Left lung (tissue), 10 donors: ENCODE measurements around the gene TAPBPL. TPM values are rescaled to one million over a fixed set of nuclear protein-coding genes. Genes with fewer than 3 reads are reported as not detected.

Source experiments
- ATAC-seq: fragments of 200-7000 bp; cut with Tn5 transposase; one replicate; pipeline ENCODE4 v1.9.1; 2020; ENCODE audit warnings: moderate library complexity
- DNase-seq, 4 donors: peaks; one replicate each; pipeline ENCODE4 v3.0.0-alpha.2; 2013 to 2020
- H3K27ac ChIP-seq, 2 donors: fragments of 200-600 bp; sonication (generic) in 1 of 2; one replicate each; pipeline versions ENCODE4 v1.5.0 to v1.8.0; 2020 to 2021
- H3K27me3 ChIP-seq, 2 donors: fragments of 200-600 bp; sonication (generic) in 1 of 2; one replicate each; pipeline versions ENCODE4 v1.5.0 to v1.8.0; 2020 to 2021
- H3K36me3 ChIP-seq, 2 donors: fragments of 200-600 bp; sonication (generic) in 1 of 2; one replicate each; pipeline versions ENCODE4 v1.5.0 to v1.8.0; 2020 to 2021
- H3K4me1 ChIP-seq, 2 donors: fragments of 200-600 bp; one replicate each; pipeline ENCODE4 v1.8.0; 2021
- H3K4me3 ChIP-seq, 2 donors: fragments of 200-600 bp; sonication (generic) in 1 of 2; one replicate each; pipeline versions ENCODE4 v1.5.0 to v1.8.0; 2020 to 2021; ENCODE audit warnings: mild to moderate bottlenecking in 1 of 2
- H3K9me3 ChIP-seq, 2 donors: fragments of 200-600 bp; sonication (generic) in 1 of 2; one replicate each; pipeline versions ENCODE4 v1.5.0 to v1.8.0; 2020 to 2021
- intact Hi-C, 2 donors: fragments of 100-400 bp; cut with DNase I; formaldehyde crosslinking; loops; one replicate each; pipeline versions ENCODE4 v1.11.2 to v1.14.2; 2022
- polyA plus RNA-seq, 6 donors: library from polyadenylated mRNA; unstranded; fragments of 120-200 nt; gene quantifications; one replicate each; pipeline ENCODE4 v1.2.1, GENCODE V29; 2013; ENCODE audit not compliant: insufficient read length in 6 of 6
- total RNA-seq, 2 donors: library from RNA; stranded (reverse); fragmentation: NEBNext Ultra II Directional; extraction: Animal tissue kit (Norgen Biotek cat#: 25700); gene quantifications; one replicate each; pipeline ENCODE4 v1.2.1, GENCODE V29; 2021
- TF ChIP-seq, protein P1 (sequence below), 2 donors: fragments of 200-600 bp; sonication (generic) in 1 of 2; IDR thresholded peaks; one replicate each; pipeline versions ENCODE4 v1.5.0 to v1.8.0; 2021; ENCODE audit warnings: antibody characterized with exemption in 2 of 2
- donor health status: DM: no; HTN: yes; CAD: no.
- donor health status: DM: no; HTN: no; CAD: no.

Gene TAPBPL
- total and polyA plus RNA-seq, 8 donors: 18.0 to 33.8 (median 19.0) TPM

DNA sequence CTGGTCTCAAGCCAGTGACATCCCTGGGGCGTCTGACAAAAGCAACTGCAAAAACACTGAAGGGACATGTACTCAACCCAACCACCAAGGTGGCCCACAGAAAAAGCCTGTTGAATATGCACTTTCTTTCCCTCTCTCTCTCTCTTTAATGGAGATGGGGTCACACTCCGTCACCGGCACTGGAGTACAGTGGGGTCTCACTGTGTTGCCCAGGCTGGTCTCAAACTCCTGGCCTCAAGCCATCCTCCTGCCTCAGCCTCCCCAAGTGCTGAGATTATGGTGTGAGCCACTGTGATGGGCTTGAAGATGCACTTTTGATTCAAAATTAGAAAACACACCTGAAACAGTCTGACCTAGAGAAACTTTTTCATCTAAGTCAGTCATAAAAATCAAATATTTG, 14.3 kb upstream of the TAPBPL start:
- Histone ChIP-seq H3K4me3 (no peak overlapping the region), H3K27me3 (no peaks in the 10 kb centered on the region), H3K4me1 (no peaks in the 10 kb centered on the region), H3K36me3 (no peaks in the 10 kb centered on the region), H3K9me3 (no peaks in the 10 kb centered on the region), H3K27ac (no peak overlapping the region)
- ATAC-seq (no peak), DNase-seq (no peak)
- TF ChIP-seq, protein P1, sequence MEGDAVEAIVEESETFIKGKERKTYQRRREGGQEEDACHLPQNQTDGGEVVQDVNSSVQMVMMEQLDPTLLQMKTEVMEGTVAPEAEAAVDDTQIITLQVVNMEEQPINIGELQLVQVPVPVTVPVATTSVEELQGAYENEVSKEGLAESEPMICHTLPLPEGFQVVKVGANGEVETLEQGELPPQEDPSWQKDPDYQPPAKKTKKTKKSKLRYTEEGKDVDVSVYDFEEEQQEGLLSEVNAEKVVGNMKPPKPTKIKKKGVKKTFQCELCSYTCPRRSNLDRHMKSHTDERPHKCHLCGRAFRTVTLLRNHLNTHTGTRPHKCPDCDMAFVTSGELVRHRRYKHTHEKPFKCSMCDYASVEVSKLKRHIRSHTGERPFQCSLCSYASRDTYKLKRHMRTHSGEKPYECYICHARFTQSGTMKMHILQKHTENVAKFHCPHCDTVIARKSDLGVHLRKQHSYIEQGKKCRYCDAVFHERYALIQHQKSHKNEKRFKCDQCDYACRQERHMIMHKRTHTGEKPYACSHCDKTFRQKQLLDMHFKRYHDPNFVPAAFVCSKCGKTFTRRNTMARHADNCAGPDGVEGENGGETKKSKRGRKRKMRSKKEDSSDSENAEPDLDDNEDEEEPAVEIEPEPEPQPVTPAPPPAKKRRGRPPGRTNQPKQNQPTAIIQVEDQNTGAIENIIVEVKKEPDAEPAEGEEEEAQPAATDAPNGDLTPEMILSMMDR (IDR thresholded peaks at IDR 0.05): no peak
- intact Hi-C loops: no loop called here

DNA sequence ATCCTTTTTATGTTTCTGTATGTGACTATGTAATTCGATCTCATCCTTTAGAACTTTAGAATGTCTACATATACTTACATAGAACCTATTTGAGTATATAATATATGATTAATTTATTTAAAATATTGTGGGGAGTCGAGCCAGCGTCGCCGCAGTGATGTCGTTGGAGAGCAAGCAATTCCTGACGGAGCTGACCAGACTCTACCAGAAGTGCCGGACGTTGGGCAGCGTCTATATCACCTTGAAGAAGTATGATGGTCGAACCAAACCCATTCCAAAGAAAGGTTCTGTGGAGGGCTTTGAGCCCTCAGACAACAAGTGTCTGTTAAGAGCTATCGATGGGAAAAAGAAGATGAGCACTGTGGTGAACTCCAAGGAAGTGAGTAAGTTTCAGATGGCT, 13.5 kb upstream of the TAPBPL start:
- H3K4me3 ChIP-seq: no peak overlapping the region
- no peaks in the 10 kb centered on the region for H3K27me3 ChIP-seq
- DNase-seq (no peak), ATAC-seq (no peak)
- intact Hi-C loops: no loop called here
- TF ChIP-seq, protein P1 (IDR thresholded peaks at IDR 0.05): no peak
- no peaks in the 10 kb centered on the region for H3K9me3 ChIP-seq
- peaks cover 0 to 4% of the 10 kb centered on the region in 2 donors for H3K36me3 ChIP-seq
- H3K27ac ChIP-seq: no peak overlapping the region
- no peaks in the 10 kb centered on the region for H3K4me1 ChIP-seq

DNA sequence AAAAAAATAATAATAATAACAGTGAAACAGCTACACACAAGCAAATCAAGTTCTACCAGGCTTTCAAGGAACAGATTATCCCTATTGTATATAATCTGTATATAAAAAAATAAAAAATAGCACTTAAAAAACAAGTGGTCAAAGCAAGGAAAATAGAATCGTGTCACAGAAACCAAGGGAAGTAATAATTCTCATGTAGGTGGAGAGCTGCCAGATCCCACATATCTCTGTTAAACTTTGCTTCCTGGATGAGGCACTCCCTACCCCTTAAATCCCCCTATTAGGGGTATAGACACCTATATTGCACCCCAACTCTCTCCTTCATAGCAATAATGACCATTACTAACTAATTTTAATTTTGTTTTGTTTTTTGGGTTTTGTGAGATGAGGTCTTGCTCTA, 11.5 kb upstream of the TAPBPL start:
- H3K9me3 ChIP-seq: no peaks in the 10 kb centered on the region

DNA sequence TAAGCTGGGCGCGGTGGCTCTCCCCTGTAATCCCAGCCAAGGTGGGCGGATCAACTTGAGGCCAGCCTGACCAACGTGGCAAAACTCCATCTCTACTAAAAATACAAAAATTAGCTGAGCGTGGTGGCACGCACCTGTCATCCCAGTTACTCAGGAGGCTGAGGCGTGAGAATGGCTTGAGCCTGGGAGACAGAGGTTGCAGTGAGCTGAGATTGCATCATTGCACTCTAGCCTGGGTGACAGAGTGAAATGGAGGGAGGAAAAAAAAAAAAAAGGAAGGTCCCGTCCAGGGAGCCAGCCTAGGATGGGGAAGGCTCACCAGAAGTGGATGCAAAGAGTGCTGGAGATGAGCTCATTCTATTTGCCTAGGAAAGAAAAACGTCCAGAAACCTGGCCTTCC, 9.0 kb upstream of the TAPBPL start:
- intact Hi-C loops: no loop called here
- ATAC-seq (no peak), DNase-seq (no peak)
- Histone ChIP-seq H3K27me3 (no peaks in the 10 kb centered on the region), H3K4me1 (no peaks in the 10 kb centered on the region), H3K4me3 (no peak overlapping the region), H3K36me3 (peaks cover 0 to 23% of the 10 kb centered on the region in 2 donors), H3K9me3 (no peaks in the 10 kb centered on the region), H3K27ac (no peak overlapping the region)
- TF ChIP-seq, protein P1 (IDR thresholded peaks at IDR 0.05): no peak

More for the DNA sequence above, 11.5 kb upstream of the TAPBPL start:
- no peak for ATAC-seq
- Histone ChIP-seq H3K27me3 (no peaks in the 10 kb centered on the region), H3K4me1 (no peaks in the 10 kb centered on the region), H3K4me3 (no peak overlapping the region), H3K27ac (no peak overlapping the region), H3K36me3 (peaks cover 0 to 10% of the 10 kb centered on the region in 2 donors)
- TF ChIP-seq, protein P1 (IDR thresholded peaks at IDR 0.05): no peak
- DNase-seq: no peak
- intact Hi-C loops: no loop called here

DNA sequence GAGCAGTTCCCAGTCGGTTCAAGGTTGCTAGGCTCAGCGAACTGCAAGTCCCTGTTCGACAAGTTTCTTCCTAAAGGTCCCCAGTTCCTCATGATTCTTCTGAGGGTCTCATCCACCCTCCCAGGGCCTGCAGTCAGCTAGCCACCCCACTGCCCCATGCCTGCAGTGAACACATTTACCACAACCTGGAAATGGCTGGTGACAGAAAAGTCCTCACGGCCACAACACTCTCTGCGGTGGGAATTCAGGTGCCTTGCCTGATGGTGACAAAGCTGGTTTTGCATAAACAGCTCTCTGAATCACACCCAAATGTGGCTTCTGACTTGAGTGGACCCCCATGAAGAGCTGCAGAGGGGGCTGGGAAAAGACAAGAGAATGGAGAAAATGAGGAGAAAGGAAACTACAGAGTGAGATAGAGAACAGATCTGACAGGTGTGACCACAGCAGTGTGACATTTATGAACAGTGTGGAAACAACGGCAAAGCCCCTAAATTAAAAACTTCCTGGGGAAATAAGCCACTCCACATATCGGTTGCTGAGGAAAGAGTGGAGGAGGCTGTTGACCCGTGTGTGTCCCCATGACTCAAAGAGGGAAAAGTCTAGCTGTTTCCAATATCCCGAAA, 8.4 kb upstream of the TAPBPL start:
- H3K4me3 ChIP-seq: no peak overlapping the region
- no peaks in the 10 kb centered on the region for H3K27me3 ChIP-seq
- no peak overlapping the region for H3K27ac ChIP-seq
- ATAC-seq (no peak), DNase-seq (no peak)
- H3K4me1 ChIP-seq: no peaks in the 10 kb centered on the region
- TF ChIP-seq, protein P1 (IDR thresholded peaks at IDR 0.05): no peak
- intact Hi-C loops: no loop called here
- no peaks in the 10 kb centered on the region for H3K9me3 ChIP-seq
- peaks cover 0 to 25% of the 10 kb centered on the region in 2 donors for H3K36me3 ChIP-seq
